Skin epidermis (tissue), 12 donors: ENCODE measurements around the gene TAL2.

ENCODE experiments used
- H3K27ac ChIP-seq, 21 experiments: fragments of 200-600 bp; sonication (generic) in 11 of 21; one replicate each; pipeline ENCODE4 v1.5.0; 2020; ENCODE audit warnings: mild to moderate bottlenecking in 3 of 21, inconsistent platforms in 2 of 21, moderate library complexity in 2 of 21
- H3K4me3 ChIP-seq, 7 experiments: fragments of 200-600 bp; sonication (generic) in 2 of 7; one replicate each; pipeline ENCODE4 v1.5.0; 2020; ENCODE audit warnings: inconsistent platforms in 2 of 7, mild to moderate bottlenecking in 2 of 7, moderate library complexity in 1 of 7

The TAL2 gene

DNA sequence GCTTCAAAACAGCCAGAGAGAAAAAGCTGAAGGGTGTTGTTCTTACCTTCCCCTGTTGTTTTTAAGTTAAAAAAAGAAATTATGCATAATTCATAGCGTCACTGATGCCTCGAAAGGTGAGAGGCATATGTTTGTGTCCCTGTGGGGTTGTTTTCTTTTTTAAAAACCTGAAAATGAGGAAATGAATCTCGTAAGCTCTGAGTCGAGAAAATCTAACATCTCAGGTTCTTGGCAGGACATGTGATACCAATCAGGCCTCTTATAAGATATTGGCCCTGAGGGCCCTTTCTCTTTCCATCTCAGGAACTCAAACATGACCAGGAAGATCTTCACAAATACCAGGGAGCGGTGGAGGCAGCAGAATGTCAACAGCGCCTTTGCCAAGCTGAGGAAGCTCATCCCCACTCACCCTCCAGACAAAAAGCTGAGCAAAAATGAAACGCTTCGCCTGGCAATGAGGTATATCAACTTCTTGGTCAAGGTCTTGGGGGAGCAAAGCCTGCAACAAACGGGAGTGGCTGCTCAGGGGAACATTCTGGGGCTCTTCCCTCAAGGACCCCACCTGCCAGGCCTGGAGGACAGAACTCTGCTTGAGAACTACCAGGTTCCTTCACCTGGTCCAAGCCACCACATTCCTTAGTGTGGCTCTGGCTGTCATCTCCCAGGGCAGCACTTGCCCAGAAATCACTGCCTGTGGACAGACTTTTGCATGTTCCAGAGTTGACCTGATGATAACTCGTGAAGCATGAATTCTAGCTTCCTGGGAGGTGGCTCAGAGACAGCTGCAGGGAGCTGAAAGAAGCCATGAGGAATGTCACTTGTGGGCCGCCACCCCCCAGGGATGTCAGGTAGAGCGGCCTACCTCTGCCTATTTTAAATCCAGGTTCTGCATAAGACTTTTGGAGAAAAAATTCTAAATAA, at the start of gene TAL2:
Gene TAL2 (plus strand): TSS at position 274 of the 921 bp plus-strand sequence. CDS start 40 bp downstream, at position 314.
- Histone ChIP-seq H3K4me3 (no peak within 1 kb of the TSS), H3K27ac (no peak within 1 kb of the TSS)

DNA sequence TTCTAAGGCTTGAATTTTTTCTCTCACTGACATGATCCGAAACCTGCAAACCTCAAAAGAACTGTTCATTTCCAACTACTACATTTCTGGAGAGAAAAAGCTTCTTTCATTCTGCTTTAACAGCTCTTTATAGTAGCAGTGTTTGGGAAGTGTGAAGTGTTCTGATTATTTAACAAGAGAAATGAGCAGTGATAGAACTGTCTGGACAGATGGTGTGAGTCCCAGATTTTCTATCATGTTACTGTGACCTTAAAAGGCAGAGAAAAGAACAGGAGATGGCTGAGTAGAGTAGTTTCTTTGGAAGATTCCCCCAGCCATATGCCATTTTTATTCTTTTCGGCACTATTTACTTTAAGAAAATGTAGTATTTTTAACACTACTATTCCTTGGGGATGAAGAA, 41.3 kb upstream of the TAL2 start:
- Histone ChIP-seq H3K4me3 (no peak overlapping the region), H3K27ac (no peak overlapping the region)

DNA sequence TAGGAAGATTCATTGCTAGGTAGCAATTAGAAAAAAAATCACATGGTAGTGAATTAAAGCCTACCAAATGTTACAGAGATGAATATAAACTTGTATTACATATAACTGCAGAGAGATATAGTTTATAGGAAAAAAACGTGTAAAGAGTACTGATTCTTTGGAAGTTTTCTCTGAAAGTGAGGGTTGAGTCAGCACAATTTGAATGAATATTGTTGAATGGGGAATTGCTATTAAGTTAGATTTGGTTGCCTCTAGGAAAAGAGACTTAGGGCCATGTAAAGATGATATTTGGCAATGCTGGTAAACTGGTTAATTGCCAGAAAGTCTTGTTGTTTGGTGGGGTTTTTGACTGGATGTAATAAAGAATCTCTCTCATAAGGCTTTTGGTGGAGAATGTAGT, 37.2 kb upstream of the TAL2 start:
- H3K4me3 ChIP-seq: no peak overlapping the region
- H3K27ac ChIP-seq: no peak overlapping the region

GRCh38 chr9:105632807-105633206, 29.4 kb upstream of the TAL2 start:
- Histone ChIP-seq H3K27ac (no peak overlapping the region), H3K4me3 (no peak overlapping the region)

GRCh38 chr9:105633411-105633810, 28.8 kb upstream of the TAL2 start:
- Histone ChIP-seq H3K4me3 (no peak overlapping the region), H3K27ac (no peak overlapping the region)

DNA sequence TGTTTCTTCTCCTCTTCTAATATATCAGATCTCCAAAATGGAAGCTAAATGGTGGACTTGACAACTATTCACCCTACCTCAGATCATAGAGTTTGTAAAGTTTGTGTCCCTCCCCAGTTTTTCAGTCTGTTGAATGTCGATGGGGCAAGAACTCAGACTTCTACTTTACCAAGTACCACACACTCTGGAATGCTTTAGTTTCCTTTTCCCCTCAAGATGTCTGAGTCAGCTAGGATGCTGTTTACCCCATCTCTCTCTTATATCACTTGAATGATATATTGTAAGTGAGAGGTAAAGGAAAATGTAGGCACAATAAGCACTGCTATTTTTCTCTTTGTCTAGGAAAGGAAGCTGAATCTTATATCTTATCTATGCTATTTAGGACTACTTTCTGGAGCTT, 25.9 kb upstream of the TAL2 start:
- no peak overlapping the region for H3K27ac ChIP-seq

DNA sequence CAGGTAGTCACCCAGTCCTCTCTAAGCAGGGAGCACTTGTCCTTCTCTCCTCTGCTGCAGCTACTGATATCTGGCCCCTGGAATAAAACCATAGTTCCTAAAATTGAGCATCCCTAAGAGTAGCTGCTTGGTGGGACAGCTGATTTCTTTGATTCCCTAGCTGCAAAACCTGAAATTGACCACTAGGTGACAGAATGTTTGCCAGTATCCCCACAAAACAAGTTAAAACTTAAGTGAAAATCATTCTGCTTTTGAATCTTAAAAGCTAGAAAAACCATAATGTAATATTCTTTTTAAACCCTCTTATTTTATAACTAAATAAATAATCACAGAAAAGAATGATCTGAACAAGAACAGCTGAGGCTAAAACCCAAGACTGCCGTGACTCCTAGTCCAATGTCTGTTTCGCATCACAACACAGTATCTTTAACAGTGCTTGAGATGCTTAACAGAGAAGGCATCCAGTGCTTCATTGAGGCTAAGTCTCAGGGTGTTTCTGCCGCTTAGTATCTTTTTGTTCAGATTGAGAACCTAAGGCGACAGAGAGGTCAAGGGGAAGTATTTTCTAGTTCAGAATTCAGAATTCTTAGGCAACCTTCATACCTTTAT, 24.4 kb upstream of the TAL2 start:
- H3K27ac ChIP-seq: no peak overlapping the region
- H3K4me3 ChIP-seq: no peak overlapping the region

More for the DNA sequence above, 25.9 kb upstream of the TAL2 start:
- no peak overlapping the region for H3K4me3 ChIP-seq

DNA sequence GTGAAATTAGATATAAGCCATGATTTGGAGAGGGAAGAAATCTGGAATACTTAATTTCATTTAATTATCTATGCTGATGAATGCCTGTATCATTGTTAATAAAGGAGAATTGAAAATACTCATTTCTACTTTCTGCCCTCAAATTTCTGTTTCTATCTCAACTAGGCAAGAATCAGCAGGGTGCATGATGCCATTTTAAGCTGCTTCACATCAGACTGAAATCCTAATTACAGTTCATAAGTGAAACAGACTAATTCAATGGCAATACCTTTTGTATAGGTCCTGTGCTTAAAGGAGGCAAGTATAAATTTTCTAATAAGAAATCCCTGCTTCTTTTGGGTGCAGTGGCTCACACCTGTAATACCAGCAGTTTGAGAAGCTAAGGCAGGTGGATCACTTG, 22.3 kb upstream of the TAL2 start:
- no peak overlapping the region for H3K4me3 ChIP-seq
- H3K27ac ChIP-seq: no peak overlapping the region

DNA sequence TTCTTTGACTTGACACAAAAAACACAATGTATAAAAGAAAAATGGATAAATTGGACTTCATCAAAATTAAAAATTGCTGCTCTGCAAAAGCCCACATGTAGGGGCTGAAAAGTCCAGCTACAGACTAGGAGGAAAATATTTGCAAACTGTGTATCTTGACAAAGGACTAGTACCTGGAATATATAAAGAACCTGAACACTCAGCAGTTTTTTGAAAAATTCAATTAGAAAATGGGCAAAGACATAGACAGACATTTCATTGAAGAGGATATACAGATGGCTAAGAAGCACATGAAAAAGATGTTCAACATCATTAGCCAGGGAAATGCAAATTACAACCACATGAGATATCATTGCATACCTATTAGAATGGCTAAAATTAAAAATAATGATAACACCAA, 18.5 kb upstream of the TAL2 start:
- H3K27ac ChIP-seq: no peak overlapping the region
- no peak overlapping the region for H3K4me3 ChIP-seq

DNA sequence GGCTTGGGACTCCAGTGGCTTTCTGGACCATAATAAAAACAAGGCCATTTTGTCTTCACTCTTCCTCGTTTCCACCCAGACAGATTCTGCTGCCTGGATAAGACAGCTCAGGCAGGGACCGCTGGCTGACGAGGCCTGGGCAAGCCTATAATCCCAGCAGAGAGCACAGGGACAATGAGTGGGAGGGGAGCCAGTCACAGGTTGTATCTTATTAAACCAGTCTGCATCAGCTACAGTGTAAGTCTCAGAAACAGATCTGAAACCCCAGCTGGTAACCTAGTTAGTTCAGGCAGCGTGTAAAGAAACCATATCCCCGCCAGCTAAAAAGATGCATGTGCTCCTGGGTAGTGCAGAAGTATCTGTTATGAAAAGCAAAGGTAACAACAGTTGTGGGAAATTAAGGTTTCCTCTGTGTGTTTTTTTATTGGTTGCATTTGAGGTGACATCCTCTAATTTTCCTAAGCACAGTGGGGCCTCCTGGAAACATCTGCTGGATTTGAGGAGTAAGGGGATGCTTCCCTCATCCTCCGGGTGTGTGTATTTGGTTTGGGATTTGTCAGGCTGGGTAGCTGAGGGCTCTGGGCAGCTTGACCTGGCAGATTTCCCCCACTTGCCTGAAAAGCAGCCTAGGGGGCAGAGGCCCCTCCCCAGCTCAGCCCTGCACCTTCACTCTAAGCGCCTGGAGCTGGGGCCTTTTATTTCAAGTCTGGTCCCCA, 15.2 kb upstream of the TAL2 start:
- Histone ChIP-seq H3K27ac (no peak overlapping the region), H3K4me3 (no peak overlapping the region)

DNA sequence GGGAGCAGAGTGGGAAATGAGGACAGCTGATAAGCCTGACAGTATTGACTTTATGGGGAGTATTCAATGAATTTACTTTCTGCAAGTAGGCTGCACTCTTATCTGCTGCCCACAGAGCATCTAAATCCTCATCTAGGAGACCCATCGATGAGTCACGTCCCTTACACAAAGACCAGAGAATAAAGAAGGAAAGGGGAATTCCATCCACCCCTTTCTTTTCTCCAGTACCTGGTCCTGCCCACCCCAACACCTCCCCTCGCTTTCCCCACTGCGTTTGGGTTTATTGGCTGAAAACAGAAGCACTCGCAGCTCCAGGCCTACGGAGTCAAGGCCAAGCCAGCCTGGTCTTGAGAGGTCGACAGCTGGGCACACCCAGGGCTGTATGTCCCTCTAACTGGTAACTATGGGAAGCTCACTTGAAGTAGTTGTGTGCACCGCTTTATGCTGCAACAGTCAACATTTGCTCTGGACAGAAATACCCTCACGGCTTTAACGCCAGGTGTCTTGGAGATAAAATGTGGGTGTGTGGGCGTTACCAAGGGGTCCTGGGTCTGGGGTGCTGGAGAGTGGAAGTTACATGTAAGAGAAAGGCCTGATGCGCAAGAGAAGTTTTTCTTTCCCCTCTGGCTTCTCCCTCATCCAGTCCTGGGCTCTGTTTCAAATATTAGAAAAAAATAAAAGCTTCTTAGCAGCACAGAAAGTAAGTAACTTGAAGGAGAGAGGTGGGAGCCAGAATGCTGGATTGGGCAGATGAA, 14.5 kb upstream of the TAL2 start:
- Histone ChIP-seq H3K4me3 (no peak overlapping the region), H3K27ac (no peak overlapping the region)

- Histone ChIP-seq H3K27ac (no peak overlapping the region), H3K4me3 (no peak overlapping the region)
These were observed 10.5 kb upstream of the TAL2 start for GRCh38 chr9:105651806-105652205.

- H3K27ac ChIP-seq: no peak overlapping the region
- H3K4me3 ChIP-seq: peak overlapping the region; percentile 5 to 42 (median 28)
These were observed 5.9 kb upstream of the TAL2 start for GRCh38 chr9:105656131-105656921.

DNA sequence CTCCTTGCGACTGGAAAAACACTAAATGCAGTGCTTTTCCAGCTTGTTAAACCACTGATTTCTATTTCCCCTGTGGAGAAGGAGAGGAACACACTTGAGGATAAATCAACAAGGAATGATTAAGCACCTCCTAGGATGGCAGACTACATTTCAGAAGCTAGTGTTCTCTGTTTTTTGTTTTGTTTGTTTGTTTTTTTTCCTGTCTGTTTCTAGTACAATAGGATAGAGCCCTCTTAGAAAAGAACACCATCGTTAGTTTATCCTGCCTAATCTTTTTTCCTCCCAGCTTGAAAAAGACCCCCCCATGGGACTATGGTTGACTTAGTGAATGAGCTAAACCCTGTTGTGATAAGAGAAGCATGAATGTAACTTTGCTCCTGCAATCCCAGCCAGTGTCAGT, 3.9 kb upstream of the TAL2 start:
- no peak overlapping the region for H3K27ac ChIP-seq

DNA sequence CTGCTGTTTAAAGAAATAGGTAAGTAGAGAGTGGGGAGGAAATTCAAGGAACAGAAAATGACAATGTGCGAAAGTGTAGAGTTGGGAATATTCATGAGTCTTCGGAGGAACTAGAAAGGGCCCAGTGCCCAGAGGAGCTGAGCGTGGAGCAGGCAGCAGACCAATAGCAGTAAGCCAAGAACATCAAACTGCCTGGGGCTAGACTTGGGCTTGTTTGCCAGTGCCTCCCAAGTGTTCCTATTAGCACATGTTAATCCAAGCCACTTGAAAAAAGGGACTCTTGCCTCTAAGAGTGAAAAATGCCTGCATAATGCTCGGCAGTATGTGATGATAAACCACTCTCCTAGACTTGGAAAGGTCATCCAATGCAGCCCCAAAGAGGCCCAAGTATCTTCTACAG, 1.2 kb upstream of the TAL2 start:
- Histone ChIP-seq H3K4me3 (no peak overlapping the region), H3K27ac (no peak overlapping the region)

More for the DNA sequence above, 3.9 kb upstream of the TAL2 start:
- no peak overlapping the region for H3K4me3 ChIP-seq

DNA sequence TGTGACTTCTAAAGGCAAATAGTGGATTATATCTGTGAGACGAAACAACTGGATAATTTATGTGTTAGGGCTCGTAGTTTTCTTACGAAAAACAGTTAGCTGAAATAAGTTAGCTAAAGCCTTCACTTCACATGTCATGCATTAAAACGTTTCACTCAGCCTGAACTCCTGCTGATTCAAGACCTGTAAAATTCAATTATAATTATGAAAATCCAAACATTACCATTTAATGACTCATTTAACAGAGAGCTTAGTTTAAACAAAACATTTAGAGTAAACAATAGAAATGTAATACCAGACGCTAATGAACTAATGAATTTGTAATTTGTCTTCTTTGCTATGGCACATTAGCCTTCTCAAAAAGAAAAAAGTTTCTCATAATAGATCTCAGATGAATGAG, 1.7 kb downstream of the TAL2 start:
- no peak overlapping the region for H3K4me3 ChIP-seq
- no peak overlapping the region for H3K27ac ChIP-seq

- H3K27ac ChIP-seq: no peak overlapping the region
- no peak overlapping the region for H3K4me3 ChIP-seq
These were observed 5.6 kb downstream of the TAL2 start for GRCh38 chr9:105667867-105668266.

GRCh38 chr9:105670315-105670714, 8.1 kb downstream of the TAL2 start:
- H3K27ac ChIP-seq: no peak overlapping the region

GRCh38 chr9:105670775-105671174, 8.5 kb downstream of the TAL2 start:
- Histone ChIP-seq H3K27ac (no peak overlapping the region), H3K4me3 (no peak overlapping the region)

More at GRCh38 chr9:105670315-105670714, 8.1 kb downstream of the TAL2 start:
- no peak overlapping the region for H3K4me3 ChIP-seq
